DND-41 (cell line): ENCODE measurements around the gene OGFOD2.

Source experiments
- EZH2 ChIP-seq: IDR thresholded peaks from 3 replicates; pipeline ENCODE4 v1.6.1; 2012; ENCODE audit warnings: borderline replicate concordance, low read depth, mild to moderate bottlenecking, moderate library complexity, low read length, inconsistent platforms; ENCODE audit not compliant: severe bottlenecking
- TF ChIP-seq, protein P1 (sequence below): IDR thresholded peaks from 2 replicates; pipeline ENCODE4 v1.5.1; 2012; ENCODE audit warnings: borderline replicate concordance, low read length, moderate library complexity, mild to moderate bottlenecking; ENCODE audit not compliant: poor library complexity, severe bottlenecking; ENCODE audit errors: extremely low read depth

DNA sequence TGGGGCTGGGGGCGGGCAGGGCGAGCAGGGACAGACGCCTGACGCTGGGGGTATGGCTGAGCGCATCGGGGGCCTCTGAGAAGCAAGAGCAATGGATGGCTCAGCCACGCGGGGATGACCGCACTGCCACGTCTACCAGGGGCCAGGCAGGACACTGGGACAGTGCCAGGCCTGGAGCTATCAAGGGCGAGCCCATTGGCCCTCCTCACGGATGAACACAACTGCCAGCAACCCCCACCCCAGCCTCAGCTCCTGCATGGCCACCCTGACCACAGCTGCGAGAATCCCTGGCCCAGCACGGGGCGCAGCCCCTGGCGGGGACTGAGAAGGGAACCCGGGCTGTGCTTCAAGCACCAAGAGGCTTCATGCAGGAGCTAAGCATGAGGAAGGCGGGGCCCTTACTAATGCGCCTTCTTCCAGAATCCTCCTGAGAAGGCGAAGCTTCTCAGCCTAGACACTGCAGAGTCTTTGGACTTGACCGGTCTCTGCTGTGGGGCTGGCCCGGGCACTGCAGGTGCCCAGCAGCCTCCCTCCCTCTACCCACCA lies 14.9 kb downstream of the OGFOD2 start:
- TF ChIP-seq, protein P1, sequence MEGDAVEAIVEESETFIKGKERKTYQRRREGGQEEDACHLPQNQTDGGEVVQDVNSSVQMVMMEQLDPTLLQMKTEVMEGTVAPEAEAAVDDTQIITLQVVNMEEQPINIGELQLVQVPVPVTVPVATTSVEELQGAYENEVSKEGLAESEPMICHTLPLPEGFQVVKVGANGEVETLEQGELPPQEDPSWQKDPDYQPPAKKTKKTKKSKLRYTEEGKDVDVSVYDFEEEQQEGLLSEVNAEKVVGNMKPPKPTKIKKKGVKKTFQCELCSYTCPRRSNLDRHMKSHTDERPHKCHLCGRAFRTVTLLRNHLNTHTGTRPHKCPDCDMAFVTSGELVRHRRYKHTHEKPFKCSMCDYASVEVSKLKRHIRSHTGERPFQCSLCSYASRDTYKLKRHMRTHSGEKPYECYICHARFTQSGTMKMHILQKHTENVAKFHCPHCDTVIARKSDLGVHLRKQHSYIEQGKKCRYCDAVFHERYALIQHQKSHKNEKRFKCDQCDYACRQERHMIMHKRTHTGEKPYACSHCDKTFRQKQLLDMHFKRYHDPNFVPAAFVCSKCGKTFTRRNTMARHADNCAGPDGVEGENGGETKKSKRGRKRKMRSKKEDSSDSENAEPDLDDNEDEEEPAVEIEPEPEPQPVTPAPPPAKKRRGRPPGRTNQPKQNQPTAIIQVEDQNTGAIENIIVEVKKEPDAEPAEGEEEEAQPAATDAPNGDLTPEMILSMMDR, result no peak
- no peak for TF ChIP-seq EZH2
